IPS-NIHi7 (cell line): ENCODE results near the gene CABLES2.
"Not testable (repeated sequence)": the region's sequence is repeated elsewhere in the genome, so short reads cannot be mapped to it uniquely, and the experiment has no call there.

Experiments used
- DNase-seq: peaks from one replicate; pipeline ENCODE4 v3.0.0; 2012; ENCODE audit warnings: mixed read lengths; ENCODE audit errors: extremely low spot score

Gene CABLES2

GRCh38 chr20:62433658-62434497, 26.8 kb upstream of the CABLES2 start:
- DNase-seq = no peak

DNA sequence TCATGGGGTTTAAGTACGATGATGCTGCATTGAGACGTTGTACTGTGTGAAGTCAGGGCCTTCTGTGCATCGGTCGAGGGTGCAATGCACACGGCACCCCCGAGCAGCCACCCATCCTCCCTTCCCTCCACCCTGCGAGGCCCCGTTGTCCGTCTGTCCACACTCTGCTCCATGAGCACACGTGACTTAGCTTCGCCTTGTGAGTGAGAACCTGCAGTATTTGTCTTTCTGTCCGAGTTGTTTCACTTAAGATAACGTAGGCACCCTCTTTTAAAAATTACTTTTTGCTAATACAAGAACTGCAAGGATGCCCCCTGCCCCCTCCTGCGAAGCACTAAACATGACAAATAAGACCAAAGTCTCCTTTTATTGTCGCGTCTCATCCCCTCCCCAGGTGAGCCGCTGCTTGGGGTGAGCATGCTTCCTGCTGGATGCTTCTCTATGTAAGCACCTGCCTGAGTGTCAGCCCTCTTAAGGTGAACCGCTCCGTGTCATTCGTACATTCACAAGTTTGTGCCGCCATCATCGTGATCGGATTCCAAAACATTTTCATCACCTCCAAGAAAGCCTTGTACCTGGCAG, 23.9 kb upstream of the CABLES2 start:
- no peak for DNase-seq

DNA sequence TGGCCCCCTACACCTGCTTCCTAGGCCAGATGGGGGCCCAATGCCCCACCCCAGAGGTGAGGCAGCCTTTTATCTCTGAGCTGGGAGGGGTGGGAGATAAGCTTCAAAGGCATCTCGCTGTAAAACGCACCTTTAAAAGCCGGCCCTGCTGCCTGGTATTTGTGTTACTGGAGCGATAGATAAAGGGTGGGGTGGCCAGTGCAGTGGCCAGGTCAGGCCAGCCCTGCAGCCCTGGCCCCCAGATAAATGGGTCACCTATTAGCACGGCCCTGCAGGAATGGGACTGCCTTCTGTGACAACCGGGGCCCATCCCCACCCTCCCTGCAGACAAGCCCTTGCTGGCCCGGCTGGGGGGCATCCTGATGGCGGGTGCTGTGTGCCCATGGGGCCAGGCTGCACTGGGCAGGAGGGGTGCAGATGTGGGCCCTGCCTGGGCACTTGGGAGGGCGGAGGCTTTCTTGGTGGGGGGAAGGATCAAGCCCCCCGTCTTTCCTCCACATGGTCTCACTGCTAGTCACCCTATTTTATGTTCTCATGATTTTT, 23.3 kb upstream of the CABLES2 start:
- no peak for DNase-seq

DNA sequence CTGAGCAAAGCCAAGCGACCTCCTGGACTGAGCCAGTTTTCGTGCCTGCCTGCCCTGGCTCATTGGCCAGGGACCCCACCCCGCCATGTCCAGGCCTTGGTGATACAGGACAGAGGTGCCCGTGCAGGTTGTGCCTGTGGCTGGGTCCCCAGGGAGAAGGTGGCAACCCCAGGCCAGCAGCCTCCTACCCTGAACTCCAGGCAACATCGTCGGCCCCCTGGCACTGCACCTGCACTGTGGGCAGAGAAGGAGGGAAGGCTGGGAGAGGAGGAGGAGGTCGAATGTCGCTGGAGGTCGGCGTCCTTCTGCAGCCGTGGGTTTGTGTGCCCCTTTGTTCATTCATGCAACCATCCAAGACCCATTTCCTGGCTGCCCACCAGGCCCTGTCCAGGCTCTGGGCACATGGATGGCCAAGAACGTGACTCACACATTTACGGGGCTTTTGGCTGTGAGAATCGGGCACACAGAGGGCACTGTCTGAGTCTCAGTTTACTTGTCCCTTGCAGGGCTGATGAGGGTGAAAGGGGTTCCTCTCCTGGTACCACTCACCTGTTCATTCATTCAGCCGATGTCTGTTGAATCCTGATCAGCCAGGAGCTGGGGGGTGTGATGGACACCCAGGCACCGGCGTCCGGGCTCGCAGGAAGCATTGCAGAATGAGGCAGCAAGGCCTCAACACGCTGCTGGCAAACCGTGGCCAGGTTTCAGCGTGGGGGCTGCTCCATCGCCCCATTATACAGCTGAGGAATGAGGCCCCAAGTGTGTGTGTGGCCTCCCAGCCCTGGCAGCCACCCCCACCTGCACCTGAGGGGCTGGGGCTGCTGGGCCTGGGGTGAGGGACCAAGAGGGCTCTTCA, 22.6 kb upstream of the CABLES2 start:
- no peak for DNase-seq

GRCh38 chr20:62428396-62429295, 21.6 kb upstream of the CABLES2 start:
- no peak for DNase-seq

- DNase-seq = no peak
These were observed 20.9 kb upstream of the CABLES2 start for GRCh38 chr20:62428002-62428372.

DNA sequence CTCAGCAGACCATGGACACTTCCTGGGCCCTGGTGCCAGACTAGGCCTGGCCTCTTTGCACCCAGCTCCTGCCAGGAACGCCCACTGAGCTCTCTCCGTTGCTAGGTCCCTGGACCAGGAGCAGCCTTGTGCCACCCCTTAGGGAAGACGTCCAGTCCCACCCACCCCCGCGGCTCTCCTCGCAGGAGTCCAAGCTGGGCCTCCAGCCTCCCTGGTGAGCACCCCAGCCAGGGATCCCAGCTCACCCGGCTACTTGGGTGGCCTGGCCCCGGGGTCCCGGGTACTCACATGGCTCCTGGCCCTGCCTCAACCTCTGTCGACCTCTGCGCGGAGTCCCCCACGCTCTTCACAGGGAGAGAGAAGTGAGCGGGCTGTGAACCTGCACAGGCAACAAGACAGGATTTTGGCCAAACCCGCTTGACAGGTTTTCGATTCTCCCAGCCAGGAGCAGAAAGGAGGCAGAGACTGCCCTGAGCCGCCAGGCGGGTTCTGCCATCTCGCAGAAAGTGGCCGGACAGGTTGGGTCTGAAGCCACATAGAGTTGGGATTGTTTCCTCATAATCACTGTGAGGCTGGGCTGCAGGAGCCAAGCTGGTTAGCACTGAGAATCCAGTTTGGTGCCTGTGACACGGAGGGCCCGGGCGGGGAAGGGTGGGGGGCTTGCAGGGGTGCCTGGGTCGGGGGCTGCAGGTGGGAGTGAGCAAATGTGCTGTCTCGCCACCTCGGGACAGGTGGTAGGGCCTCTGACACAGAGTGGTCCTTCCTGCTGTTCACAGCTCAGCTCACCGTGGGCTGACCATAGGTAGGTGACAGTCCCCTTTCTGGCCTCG, 20.3 kb upstream of the CABLES2 start, which contains the start of gene RBBP8NL:
Gene RBBP8NL, minus strand, starts transcription at position 368 of the 830 bp plus-strand sequence. CDS start 7,892 bp downstream, outside the sequence.
- peak; percentile 82 for DNase-seq

DNA sequence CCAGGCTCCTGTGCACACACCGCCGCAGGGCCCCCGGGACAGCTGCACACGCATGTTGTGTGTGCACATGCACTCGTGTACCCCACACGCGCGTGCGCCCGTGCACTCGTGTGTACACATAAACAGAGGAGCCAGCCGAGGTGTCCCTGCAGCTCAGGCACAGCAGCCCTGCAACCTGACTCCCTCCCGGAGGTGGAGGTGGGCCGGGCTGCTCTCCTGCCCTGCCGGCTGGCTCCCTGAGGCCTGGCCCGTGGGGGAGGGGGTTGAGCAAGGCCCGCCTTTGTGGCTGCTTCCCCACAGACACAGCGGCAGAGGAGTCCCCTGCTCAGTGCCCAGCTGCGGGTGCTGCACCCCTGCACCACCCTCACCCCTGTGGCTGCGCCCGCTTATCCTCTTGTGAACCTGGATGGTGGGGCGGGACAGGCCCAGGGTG, 19.6 kb upstream of the CABLES2 start:
- peak; percentile 83 for DNase-seq

DNA sequence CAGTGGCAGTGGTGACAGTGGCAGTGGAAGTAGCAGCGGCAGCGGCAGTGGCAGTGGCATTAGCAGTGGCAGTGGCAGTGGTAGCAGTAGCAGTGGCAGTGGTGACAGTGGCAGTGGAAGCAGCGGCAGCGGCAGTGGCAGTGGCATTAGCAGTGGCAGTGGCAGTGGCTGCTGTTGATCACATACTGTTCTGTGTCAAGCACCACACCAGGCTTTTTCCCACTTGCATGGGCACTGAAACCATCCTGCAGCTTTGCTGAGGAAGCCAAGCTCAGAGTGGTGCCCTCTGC, 18.9 kb upstream of the CABLES2 start:
- DNase-seq = not testable (repeated sequence)

GRCh38 chr20:62425281-62426058, 18.4 kb upstream of the CABLES2 start:
- DNase-seq = no peak

DNA sequence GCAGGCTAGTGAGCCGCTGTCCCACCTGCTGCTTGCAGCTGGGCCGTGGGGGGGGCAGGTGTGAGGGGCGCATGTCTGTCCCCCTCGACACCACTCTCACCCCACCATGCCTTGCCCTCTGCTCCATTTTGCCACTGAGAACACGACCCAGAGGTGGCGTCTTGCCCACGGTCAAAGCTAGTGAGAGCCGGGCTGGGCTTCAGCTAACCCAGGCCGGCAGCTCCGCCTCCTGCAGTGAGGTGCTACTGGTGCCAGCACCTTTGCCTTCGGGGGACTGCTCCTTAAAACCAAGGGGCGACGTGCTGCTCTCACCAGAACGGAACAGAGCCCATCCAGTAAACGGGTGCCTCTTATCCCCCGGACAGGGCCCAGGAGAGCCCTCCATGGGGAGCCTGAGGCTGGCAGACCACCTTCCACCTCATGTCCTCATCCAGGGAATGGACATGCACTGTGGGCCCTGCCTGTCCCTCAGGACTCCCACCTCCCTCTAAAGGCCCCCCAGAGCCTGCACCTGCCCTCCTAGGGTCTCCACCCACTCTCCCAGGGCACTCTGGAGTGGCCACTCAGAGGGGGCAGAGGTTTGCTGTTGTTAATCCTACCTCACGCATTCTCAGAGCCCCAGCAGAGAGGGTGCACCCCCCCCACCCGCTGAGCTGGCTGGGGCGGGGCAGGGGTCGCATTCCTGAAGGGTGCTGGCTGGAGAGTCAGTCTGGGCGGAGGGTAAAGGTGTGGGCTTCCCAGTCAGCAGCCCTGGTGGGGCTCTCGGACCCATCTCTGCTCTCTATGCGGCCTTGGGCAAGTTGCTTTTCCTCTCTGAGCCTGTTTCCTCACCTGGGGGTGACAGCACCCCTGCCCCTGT, 17.4 kb upstream of the CABLES2 start:
- no peak for DNase-seq

GRCh38 chr20:62423326-62423706, 16.2 kb upstream of the CABLES2 start:
- DNase-seq = no peak

- DNase-seq = no peak
These were observed 15.7 kb upstream of the CABLES2 start for GRCh38 chr20:62422636-62423325.

GRCh38 chr20:62421716-62421990, 14.6 kb upstream of the CABLES2 start:
- no peak for DNase-seq

DNA sequence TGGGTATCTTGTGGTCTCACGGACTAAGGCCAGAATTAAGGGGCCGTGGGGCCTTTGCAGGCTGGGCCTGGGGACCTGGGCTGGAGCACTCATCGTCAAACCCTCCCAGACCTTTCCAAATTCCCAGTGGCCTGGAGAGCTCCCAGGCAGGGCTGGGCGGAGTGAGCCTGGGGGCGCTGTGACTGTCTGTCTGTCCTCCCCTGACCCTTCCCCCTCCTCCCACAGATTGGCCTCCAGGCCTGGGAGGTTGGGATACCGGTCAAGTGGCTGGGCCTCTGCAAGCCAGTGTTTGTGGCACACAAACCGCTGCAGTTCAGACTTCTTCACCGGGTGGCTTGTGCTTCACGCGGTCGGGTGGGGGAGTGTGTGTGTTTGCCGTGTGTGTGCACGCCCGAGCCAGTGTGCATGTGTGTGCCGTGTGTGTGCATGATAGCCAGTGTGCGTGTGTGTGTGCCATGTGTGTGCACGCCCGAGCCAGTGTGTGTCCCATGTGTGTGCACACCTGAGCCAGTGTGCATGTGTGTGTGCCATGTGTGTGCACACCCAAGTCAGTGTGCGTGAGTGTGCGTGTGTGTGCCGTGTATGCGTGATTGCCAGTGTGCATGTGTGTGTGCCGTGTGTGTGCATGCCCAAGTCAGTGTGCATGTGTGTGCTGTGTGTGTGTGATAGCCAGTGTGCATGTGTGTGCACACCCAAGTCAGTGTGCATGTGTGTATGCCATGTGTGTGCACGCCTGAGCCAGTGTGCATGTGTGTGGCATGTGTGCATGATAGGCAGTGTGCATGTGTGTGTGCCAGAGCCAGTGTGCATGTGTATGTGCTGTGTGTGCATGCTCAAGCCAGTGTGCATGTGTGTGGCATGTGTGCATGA, 14.0 kb upstream of the CABLES2 start:
- DNase-seq = no peak

GRCh38 chr20:62419759-62420158, 12.7 kb upstream of the CABLES2 start:
- DNase-seq = no peak
